Activated naive CD8-positive, alpha-beta T cell treated with anti-CD3 and anti-CD28 coated beads, Interleukin-2, amount 50 U/mL, for 24 hours (primary cell): ENCODE data around the gene PRPSAP2.
"Not testable (repeated sequence)": the region's sequence is repeated elsewhere in the genome, so short reads cannot be mapped to it uniquely, and the experiment has no call there.

Source experiments
- ATAC-seq: fragments of 150-1000 bp; cut with Tn5 transposase; one replicate; pipeline ENCODE4 v1.10.0; 2021
- DNase-seq: peaks from one replicate; pipeline ENCODE4 v3.0.0; 2021
- H3K27ac Mint-ChIP-seq: one replicate; pipeline ENCODE4 v1.8.0; 2021; ENCODE audit warnings: mild to moderate bottlenecking, mixed read lengths
- H3K27me3 Mint-ChIP-seq: one replicate; pipeline ENCODE4 v1.8.0; 2021; ENCODE audit warnings: mixed read lengths
- H3K36me3 Mint-ChIP-seq: one replicate; pipeline ENCODE4 v1.8.0; 2021; ENCODE audit warnings: low read depth, mixed read lengths
- H3K4me1 Mint-ChIP-seq: one replicate; pipeline ENCODE4 v1.8.0; 2021; ENCODE audit warnings: mixed read lengths
- H3K4me3 Mint-ChIP-seq: one replicate; pipeline ENCODE4 v1.8.0; 2021; ENCODE audit warnings: mild to moderate bottlenecking, moderate library complexity, mixed read lengths
- H3K9me3 Mint-ChIP-seq: one replicate; pipeline ENCODE4 v1.8.0; 2021; ENCODE audit warnings: mixed read lengths

PRPSAP2 gene

GRCh38 chr17:18944646-18945045, 86.7 kb downstream of the PRPSAP2 start:
- H3K4me3 Mint-ChIP-seq = no peak overlapping the region
- ATAC-seq (no peak), DNase-seq (no peak)
- H3K27me3 Mint-ChIP-seq = peaks cover 2% of the 10 kb centered on the region
- H3K4me1 Mint-ChIP-seq = peaks cover 5% of the 10 kb centered on the region
- H3K9me3 Mint-ChIP-seq = no peaks in the 10 kb centered on the region
- no peaks in the 10 kb centered on the region for H3K36me3 Mint-ChIP-seq
- no peak overlapping the region for H3K27ac Mint-ChIP-seq

- DNase-seq (no peak), ATAC-seq (no peak)
- Mint-ChIP-seq H3K9me3 (no peaks in the 10 kb centered on the region), H3K4me3 (no peak overlapping the region), H3K4me1 (peaks cover 5% of the 10 kb centered on the region), H3K36me3 (no peaks in the 10 kb centered on the region), H3K27ac (no peak overlapping the region), H3K27me3 (no peaks in the 10 kb centered on the region)
Measured at GRCh38 chr17:18946536-18946935, 88.6 kb downstream of the PRPSAP2 start.

- Mint-ChIP-seq H3K4me3 (no peak overlapping the region), H3K27me3 (no peaks in the 10 kb centered on the region), H3K9me3 (no peaks in the 10 kb centered on the region), H3K36me3 (no peaks in the 10 kb centered on the region), H3K27ac (no peak overlapping the region), H3K4me1 (peaks cover 5% of the 10 kb centered on the region)
- DNase-seq (no peak), ATAC-seq (no peak)
Measured at GRCh38 chr17:18947866-18948265, 89.9 kb downstream of the PRPSAP2 start.

DNA sequence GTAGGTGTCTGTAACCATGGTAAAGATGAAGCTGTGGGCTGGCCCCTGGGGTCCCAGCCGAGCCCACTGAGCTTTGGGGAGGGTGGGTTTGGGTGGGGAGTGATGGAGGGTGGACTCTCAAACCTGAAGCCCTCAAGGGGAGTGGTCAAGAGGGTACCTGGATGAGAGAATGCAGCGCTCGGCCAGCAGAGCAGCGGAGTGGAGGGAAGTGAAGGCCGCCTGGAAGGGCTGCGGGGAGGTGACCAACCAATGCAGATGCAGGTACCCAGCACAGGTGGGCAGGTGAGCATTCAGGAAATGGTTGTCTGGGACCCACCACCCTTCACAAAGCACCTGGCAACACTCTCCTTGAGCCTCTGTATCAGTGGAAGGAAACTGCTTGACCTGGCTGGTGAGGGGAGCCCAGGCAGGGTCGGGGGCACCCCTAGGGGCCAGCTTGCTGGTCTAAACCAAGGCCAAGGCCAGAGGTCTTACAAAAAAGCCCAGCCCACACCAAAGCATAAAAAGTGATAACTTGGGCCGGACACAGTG, 90.6 kb downstream of the PRPSAP2 start:
- no peaks in the 10 kb centered on the region for H3K36me3 Mint-ChIP-seq
- H3K27ac Mint-ChIP-seq = no peak overlapping the region
- no peaks in the 10 kb centered on the region for H3K9me3 Mint-ChIP-seq
- ATAC-seq (no peak), DNase-seq (no peak)
- H3K27me3 Mint-ChIP-seq = no peaks in the 10 kb centered on the region
- no peak overlapping the region for H3K4me3 Mint-ChIP-seq
- H3K4me1 Mint-ChIP-seq = peaks cover 5% of the 10 kb centered on the region

- Mint-ChIP-seq H3K36me3 (no peaks in the 10 kb centered on the region), H3K27ac (no peak overlapping the region), H3K9me3 (no peaks in the 10 kb centered on the region), H3K27me3 (no peaks in the 10 kb centered on the region), H3K4me1 (peaks cover 7% of the 10 kb centered on the region), H3K4me3 (no peak overlapping the region)
- no peak for DNase-seq
- ATAC-seq = no peak
Measured at GRCh38 chr17:18949566-18949965, 91.6 kb downstream of the PRPSAP2 start.

DNA sequence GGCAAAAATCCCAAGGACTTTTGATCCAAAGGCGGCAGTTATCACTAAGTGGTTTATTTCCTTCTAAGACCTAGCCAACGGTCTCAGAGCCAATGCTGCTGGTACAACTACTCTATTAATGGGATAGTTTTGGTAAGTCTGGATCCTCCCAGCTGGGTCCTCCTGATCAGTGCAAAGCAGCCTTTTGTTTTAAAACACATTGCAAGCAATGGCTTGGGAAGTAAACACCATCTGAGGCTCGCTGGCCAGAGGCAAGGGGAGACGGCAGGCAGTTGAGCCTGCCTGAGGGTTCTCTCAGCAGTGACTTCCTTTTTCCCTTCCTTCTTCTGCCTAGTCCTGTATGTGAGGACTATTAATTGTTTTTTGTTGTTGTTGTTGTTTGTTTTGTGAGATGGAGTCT, 92.4 kb downstream of the PRPSAP2 start:
- Mint-ChIP-seq H3K27me3 (no peaks in the 10 kb centered on the region), H3K27ac (no peak overlapping the region), H3K4me3 (no peak overlapping the region), H3K9me3 (no peaks in the 10 kb centered on the region), H3K36me3 (no peaks in the 10 kb centered on the region), H3K4me1 (peaks cover 11% of the 10 kb centered on the region)
- no peak for ATAC-seq
- DNase-seq = no peak

DNA sequence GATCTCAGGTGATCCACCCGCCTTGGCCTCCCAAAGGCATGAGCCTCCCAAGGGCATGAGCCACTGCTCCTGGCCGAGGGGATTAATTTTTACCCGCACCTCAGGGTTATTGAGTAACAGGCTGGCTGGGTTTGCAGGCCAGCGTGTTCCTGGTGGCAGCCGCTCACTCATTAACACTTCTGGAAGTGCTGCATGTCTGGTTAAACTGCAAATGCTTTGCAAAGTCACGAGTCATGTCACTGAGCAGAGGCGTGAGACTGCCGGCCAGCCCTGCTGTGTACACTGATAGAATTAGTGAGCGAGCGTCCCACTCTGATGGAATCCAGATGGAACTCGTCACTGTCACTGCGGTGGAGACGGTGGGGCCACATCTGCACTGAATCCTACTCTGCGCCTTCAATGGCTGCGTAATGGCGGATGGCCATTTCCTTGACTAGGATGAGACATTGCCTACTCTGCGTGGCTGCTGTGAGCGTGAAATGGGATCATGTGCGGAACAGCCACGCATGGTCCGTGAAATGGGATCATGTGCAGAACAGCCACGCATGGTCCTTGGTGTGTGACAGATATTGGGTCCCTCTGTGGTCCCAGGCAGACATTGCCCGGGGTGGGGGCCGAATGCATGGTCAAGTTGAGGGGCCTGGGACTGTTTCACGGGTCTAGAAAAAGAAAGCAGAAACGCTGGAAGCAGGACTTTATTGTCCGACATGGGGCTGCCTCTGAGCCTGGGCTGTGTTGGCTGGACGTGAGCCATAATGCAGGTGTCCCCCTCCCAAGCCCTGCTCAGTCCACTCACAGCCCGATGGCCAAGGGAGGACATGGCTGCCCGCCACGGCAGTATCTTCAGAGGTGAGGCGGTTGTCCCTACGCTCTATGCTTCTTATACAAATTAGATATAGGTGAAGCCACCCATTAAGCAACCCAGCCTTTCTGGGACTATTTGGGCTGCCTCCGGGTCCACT, 93.3 kb downstream of the PRPSAP2 start:
- no peak for DNase-seq
- peaks cover 17% of the 10 kb centered on the region for H3K4me1 Mint-ChIP-seq
- H3K36me3 Mint-ChIP-seq = no peaks in the 10 kb centered on the region
- no peak overlapping the region for H3K4me3 Mint-ChIP-seq
- H3K9me3 Mint-ChIP-seq = no peaks in the 10 kb centered on the region
- no peak for ATAC-seq
- H3K27ac Mint-ChIP-seq = no peak overlapping the region
- H3K27me3 Mint-ChIP-seq = no peaks in the 10 kb centered on the region

DNA sequence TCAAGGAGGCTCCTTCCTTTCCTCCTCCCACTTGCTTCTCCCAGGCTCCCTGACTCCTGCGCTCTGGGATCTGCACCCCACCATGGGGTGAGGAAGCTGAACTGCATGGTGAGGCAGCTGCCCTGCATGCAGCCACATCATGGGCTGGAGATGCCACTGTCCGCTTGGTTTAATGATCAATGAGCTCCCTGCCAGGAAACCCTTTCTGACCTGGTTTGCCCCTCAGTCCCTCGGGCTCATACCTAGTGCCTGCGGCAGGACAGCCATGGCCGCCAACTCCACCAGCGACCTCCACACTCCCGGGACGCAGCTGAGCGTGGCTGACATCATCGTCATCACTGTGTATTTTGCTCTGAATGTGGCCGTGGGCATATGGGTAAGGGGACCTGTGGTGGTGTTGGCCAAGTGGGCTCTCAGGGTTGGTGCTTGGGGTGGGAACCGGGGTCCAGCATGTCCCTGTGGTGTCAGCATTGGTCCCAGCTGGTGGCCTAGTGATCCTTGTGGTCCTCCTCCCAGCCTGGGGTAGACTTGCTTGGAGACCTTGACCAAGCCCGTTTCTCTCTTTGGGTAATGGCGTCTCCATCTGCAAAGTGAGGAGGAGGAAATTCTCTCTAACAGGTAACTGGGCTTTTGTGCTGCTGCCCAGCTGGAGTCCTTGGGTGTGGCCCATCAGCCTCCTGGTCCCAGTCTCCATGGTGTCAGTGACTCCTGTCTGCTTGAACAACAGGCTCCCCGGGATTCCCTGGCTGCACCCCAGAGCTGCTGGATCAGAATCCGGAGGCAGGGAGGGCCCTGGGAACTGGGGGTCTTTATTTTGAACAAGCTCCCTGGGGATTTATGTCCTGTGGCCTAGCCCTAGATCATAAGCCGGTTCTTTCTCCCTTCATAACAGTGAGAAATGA, 94.3 kb downstream of the PRPSAP2 start, which contains the start of gene SLC5A10:
TSS of gene SLC5A10 (plus strand) at position 225 of the 902 bp plus-strand sequence. CDS start at position 266, 41 bp downstream.
- ATAC-seq (no peak), DNase-seq (no peak)
- H3K27ac Mint-ChIP-seq = no peak within 1 kb of the TSS
- H3K27me3 Mint-ChIP-seq = no peaks in the 10 kb centered on the region
- no peaks in the 10 kb centered on the region for H3K9me3 Mint-ChIP-seq
- peaks cover 24% of the 10 kb centered on the region for H3K4me1 Mint-ChIP-seq
- no peak within 1 kb of the TSS for H3K4me3 Mint-ChIP-seq
- no peaks in the 10 kb centered on the region for H3K36me3 Mint-ChIP-seq

DNA sequence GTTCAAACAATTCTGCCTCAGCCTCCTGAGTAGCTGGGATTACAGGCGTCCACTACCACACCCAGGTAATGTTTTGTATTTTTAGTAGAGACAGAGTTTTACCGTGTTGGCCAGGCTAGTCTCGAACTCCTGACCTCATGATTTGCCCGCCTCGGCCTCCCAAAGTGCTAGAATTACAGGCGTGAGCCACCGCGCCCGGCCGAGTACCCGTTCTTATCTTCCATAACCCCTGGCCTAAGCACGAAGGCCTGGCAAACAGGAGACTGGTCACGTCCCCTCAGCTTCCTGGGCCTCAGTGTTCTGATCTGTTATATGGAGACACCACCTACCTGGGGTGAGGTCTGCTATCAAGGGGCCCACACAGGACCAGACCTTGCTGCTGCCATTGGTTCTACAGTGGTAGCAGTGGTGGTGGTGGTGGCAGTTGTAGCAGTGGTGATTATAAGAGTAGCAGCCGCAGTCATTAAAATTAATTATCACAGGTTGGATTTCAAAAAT, 95.3 kb downstream of the PRPSAP2 start:
- no peaks in the 10 kb centered on the region for H3K9me3 Mint-ChIP-seq

DNA sequence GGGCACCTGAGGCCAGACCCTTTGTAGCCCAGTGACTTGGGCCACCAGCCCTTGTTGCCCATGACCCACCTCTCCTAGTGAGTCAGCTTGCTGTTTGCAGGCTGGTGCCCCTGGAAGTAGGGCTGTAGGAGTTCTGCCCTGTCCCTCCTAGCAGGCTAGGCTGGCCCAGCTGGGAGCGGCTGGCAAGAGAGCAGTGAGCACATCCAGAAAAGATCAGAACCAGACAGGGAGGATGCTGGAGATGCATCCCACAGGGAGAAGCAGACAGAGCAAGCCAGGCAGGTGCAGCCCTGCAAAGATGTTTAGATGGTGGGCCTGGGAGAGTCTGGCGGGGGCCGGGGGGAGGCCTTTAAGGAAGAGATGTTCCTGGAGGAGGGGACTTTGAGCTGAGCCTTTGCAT, 96.4 kb downstream of the PRPSAP2 start:
- Mint-ChIP-seq H3K27me3 (no peaks in the 10 kb centered on the region), H3K36me3 (no peaks in the 10 kb centered on the region), H3K4me1 (peaks cover 24% of the 10 kb centered on the region), H3K27ac (no peak overlapping the region), H3K9me3 (no peaks in the 10 kb centered on the region), H3K4me3 (no peak overlapping the region)
- DNase-seq (no peak), ATAC-seq (no peak)

More for the DNA sequence above, 95.3 kb downstream of the PRPSAP2 start:
- Mint-ChIP-seq H3K4me3 (no peak overlapping the region), H3K4me1 (peaks cover 24% of the 10 kb centered on the region), H3K27me3 (no peaks in the 10 kb centered on the region), H3K36me3 (no peaks in the 10 kb centered on the region), H3K27ac (no peak overlapping the region)
- DNase-seq (no peak), ATAC-seq (no peak)

DNA sequence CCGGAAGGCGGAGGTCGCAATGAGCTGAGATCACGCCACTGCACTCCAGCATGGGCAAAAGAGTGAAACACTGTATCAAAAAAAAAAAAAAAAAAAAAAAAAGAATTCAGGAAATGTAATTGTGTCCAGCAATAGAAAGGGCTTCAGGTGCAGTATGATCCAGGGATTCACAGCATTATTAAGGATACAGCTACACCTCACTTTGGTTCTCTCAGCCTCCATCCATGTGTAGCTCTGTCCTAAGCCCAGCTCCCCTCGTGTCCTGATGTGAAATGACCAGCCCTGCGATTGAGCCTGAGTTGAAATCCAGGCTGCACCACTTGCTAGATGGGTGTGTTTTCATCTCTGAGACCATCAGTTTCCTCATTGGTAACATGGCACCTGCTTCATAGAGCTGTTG, 97.1 kb downstream of the PRPSAP2 start:
- no peak for ATAC-seq
- no peaks in the 10 kb centered on the region for H3K9me3 Mint-ChIP-seq
- H3K4me1 Mint-ChIP-seq = peaks cover 24% of the 10 kb centered on the region
- H3K36me3 Mint-ChIP-seq = no peaks in the 10 kb centered on the region
- DNase-seq = no peak
- H3K4me3 Mint-ChIP-seq = no peak overlapping the region
- no peaks in the 10 kb centered on the region for H3K27me3 Mint-ChIP-seq
- H3K27ac Mint-ChIP-seq = no peak overlapping the region

- H3K4me3 Mint-ChIP-seq, ATAC-seq, H3K36me3 Mint-ChIP-seq, DNase-seq, H3K9me3 Mint-ChIP-seq, H3K27ac Mint-ChIP-seq, H3K27me3 Mint-ChIP-seq: not testable (repeated sequence)
- H3K4me1 Mint-ChIP-seq = peaks cover 29% of the 10 kb centered on the region
Measured at GRCh38 chr17:18956021-18956420, 98.1 kb downstream of the PRPSAP2 start.

- H3K9me3 Mint-ChIP-seq = no peaks in the 10 kb centered on the region
- peaks cover 33% of the 10 kb centered on the region for H3K4me1 Mint-ChIP-seq
- no peak overlapping the region for H3K27ac Mint-ChIP-seq
- no peak for ATAC-seq
- no peak for DNase-seq
- no peaks in the 10 kb centered on the region for H3K27me3 Mint-ChIP-seq
- no peak overlapping the region for H3K4me3 Mint-ChIP-seq
- H3K36me3 Mint-ChIP-seq = no peaks in the 10 kb centered on the region
Measured at GRCh38 chr17:18956581-18956980, 98.7 kb downstream of the PRPSAP2 start.

DNA sequence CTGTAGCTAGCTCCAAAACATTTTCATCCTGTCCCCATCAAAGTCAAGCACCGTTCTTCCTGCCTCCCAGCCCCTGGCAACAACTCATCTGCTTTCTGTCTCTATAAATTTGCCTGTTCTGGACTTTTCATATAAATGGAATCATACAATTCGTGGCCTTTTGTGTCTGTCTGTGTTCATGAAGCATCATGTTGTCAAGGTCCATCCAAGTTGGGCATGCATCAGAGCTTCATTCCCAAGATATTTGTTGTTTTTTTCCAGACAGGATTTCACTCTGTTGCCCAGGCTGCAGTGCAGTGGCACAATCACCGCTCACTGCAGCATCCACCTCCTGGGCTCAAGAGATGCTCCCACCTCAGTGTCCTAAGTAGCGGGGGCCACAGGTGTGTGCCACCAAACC, 99.9 kb downstream of the PRPSAP2 start:
- H3K27ac Mint-ChIP-seq = no peak overlapping the region
- no peaks in the 10 kb centered on the region for H3K36me3 Mint-ChIP-seq
- peaks cover 45% of the 10 kb centered on the region for H3K4me1 Mint-ChIP-seq
- H3K4me3 Mint-ChIP-seq = no peak overlapping the region
- no peak for DNase-seq
- no peak for ATAC-seq
- no peaks in the 10 kb centered on the region for H3K9me3 Mint-ChIP-seq
- no peaks in the 10 kb centered on the region for H3K27me3 Mint-ChIP-seq
